ENCODE data around the gene CCDC88C. TPM values are rescaled to one million over a fixed set of nuclear protein-coding genes. Genes with fewer than 3 reads are reported as not detected.
A peak's percentile ranks its signal among the peaks of the same experiment; 100 is the strongest.

CCDC88C gene
- total and polyA plus RNA-seq, 2 experiments from 2014 or later: 23.6 to 60.7 TPM

GRCh38 chr14:91396013-91396660 lies 21.5 kb downstream of the CCDC88C start:
- H3K27me3 Mint-ChIP-seq (ENCODE audit: insufficient read depth, low read depth, poor library complexity): peaks cover 16% of the 10 kb centered on the region
- Histone ChIP-seq H3F3A (replicated peaks; ENCODE audit: low read depth) (peaks cover 7% of the 10 kb centered on the region), H3K79me2 (replicated peaks; ENCODE audit: insufficient read depth) (peaks cover 98% of the 10 kb centered on the region), H3K4me2 (peak overlapping the region; percentile 53), H3K27me3 (ENCODE audit: insufficient read depth) (no peaks in the 10 kb centered on the region), H3K36me3 (ENCODE audit: insufficient read depth) (no peaks in the 10 kb centered on the region), H3K27ac (ENCODE audit: low read depth) (peak overlapping the region; percentile 80), H2AFZ (no peak overlapping the region), H3K4me3 (peak overlapping the region; percentile 20; the same call in 1 of the 2 replicates), H3K4me1 (ENCODE audit: insufficient read depth) (peaks cover 84% of the 10 kb centered on the region), H3K9me2 (ENCODE audit: insufficient read depth) (no peaks in the 10 kb centered on the region), H4K20me1 (replicated peaks; ENCODE audit: insufficient read depth) (peaks cover 8% of the 10 kb centered on the region)
- ATAC-seq (peak; percentile 6), DNase-seq (ENCODE audit: low spot score) (peak; percentile 57)
- H3K9me3 Mint-ChIP-seq: no peaks in the 10 kb centered on the region
- H3K4me1 Mint-ChIP-seq: peaks cover 84% of the 10 kb centered on the region
- H3K4me3 Mint-ChIP-seq: peak overlapping the region; percentile 21; the same call in 2 of the 3 replicates
- H3K27ac Mint-ChIP-seq: peak overlapping the region; percentile 91
- TF ChIP-seq EZH2phosphoT487 (IDR thresholded peaks at IDR 0.05; ENCODE audit: unreplicated experiment) (no peak), CTCF (conservative IDR thresholded peaks at IDR 0.05; ENCODE audit: low read depth in 2 of 2) (no peak), JUNB (IDR thresholded peaks at IDR 0.05; ENCODE audit: unreplicated experiment) (no peak), NANOG (IDR thresholded peaks at IDR 0.05; ENCODE audit: borderline replicate concordance) (no peak), REST (IDR thresholded peaks at IDR 0.05; ENCODE audit: unreplicated experiment) (no peak), EZH2 (IDR thresholded peaks at IDR 0.05; ENCODE audit: low read depth, unreplicated experiment) (no peak), STAT1 (IDR thresholded peaks at IDR 0.05; ENCODE audit: unreplicated experiment) (no peak), ZNF462 (CRISPR knock-in tag; IDR thresholded peaks at IDR 0.05) (no peak), POLR2AphosphoS5 (IDR thresholded peaks at IDR 0.05; ENCODE audit: low read depth) (no peak), ZNF331 (CRISPR knock-in tag; IDR thresholded peaks at IDR 0.05; ENCODE audit: low read depth) (no peak)
- peaks cover 3% of the 10 kb centered on the region; the same call in 2 of the 3 replicates for H3K36me3 Mint-ChIP-seq (ENCODE audit: low read depth)
